SK-N-SH (cell line): ENCODE results near the gene TTC27.

Experiments used
- CTCF ChIP-seq: fragments of 200-600 bp; sonication (generic); IDR thresholded peaks from 2 replicates; pipeline ENCODE4 v1.6.1; 2017; ENCODE audit warnings: antibody characterized with exemption, mild to moderate bottlenecking, moderate library complexity
- EZH2phosphoT487 ChIP-seq: fragments of 200-600 bp; sonication (generic); IDR thresholded peaks from 2 replicates; pipeline ENCODE4 v1.6.1; 2017; ENCODE audit warnings: low read depth, mixed run types, mild to moderate bottlenecking, antibody characterized with exemption, moderate library complexity, borderline replicate concordance
- JUND ChIP-seq: IDR thresholded peaks from 2 replicates; pipeline ENCODE4 v1.4.0; 2012
- POLR2AphosphoS5 ChIP-seq: IDR thresholded peaks from 2 replicates; pipeline ENCODE4 v1.6.1; 2012; ENCODE audit warnings: low read depth, low read length
- SIN3A ChIP-seq: IDR thresholded peaks from 2 replicates; pipeline ENCODE4 v1.6.1; 2012; ENCODE audit warnings: low read depth, mild to moderate bottlenecking, low read length, moderate library complexity, borderline replicate concordance

GRCh38 chr2:32719430-32719829 lies 91.6 kb downstream of the TTC27 start:
- TF ChIP-seq SIN3A (no peak), EZH2phosphoT487 (no peak), CTCF (no peak), POLR2AphosphoS5 (no peak), JUND (no peak)
